Upper lobe of right lung (tissue), 1 donor: ENCODE measurements around the gene SPRING1. TPM values are rescaled to one million over a fixed set of nuclear protein-coding genes. Genes with fewer than 3 reads are reported as not detected.

Experiments
- ATAC-seq: fragments of 200-7000 bp; cut with Tn5 transposase; one replicate; pipeline ENCODE4 v1.9.1; 2020; ENCODE audit warnings: mild to moderate bottlenecking, moderate library complexity
- DNase-seq: peaks from one replicate; pipeline ENCODE4 v3.0.0-alpha.2; 2020
- H3K27ac ChIP-seq: fragments of 200-600 bp; one replicate; pipeline ENCODE4 v1.8.0; 2022
- H3K27me3 ChIP-seq: fragments of 200-600 bp; one replicate; pipeline ENCODE4 v1.8.0; 2022; ENCODE audit warnings: mild to moderate bottlenecking
- H3K36me3 ChIP-seq: fragments of 200-600 bp; one replicate; pipeline ENCODE4 v1.8.0; 2022
- H3K4me1 ChIP-seq: fragments of 200-600 bp; one replicate; pipeline ENCODE4 v1.8.0; 2022
- H3K4me3 ChIP-seq: fragments of 200-600 bp; one replicate; pipeline ENCODE4 v1.8.0; 2022; ENCODE audit warnings: mild to moderate bottlenecking
- H3K9me3 ChIP-seq: fragments of 200-600 bp; one replicate; pipeline ENCODE4 v1.8.0; 2022
- intact Hi-C: fragments of 100-400 bp; cut with DNase I; formaldehyde crosslinking; loops from one replicate; pipeline ENCODE4 v1.11.0; 2022
- total RNA-seq: library from RNA; stranded (reverse); fragmentation: NEBNext Ultra II Directional; extraction: Animal tissue kit (Norgen Biotek cat#: 25700); gene quantifications from one replicate; pipeline ENCODE4 v1.2.1, GENCODE V29; 2021
- TF ChIP-seq, protein P1 (sequence below): fragments of 200-600 bp; IDR thresholded peaks from one replicate; pipeline ENCODE4 v1.8.0; 2022; ENCODE audit warnings: antibody characterized with exemption
- donor health status: DM: no; HTN: yes; CAD: no; lungs with severe emphysema.

Gene SPRING1
- total RNA-seq, 1 donor from 2014 or later, result 126 TPM

DNA sequence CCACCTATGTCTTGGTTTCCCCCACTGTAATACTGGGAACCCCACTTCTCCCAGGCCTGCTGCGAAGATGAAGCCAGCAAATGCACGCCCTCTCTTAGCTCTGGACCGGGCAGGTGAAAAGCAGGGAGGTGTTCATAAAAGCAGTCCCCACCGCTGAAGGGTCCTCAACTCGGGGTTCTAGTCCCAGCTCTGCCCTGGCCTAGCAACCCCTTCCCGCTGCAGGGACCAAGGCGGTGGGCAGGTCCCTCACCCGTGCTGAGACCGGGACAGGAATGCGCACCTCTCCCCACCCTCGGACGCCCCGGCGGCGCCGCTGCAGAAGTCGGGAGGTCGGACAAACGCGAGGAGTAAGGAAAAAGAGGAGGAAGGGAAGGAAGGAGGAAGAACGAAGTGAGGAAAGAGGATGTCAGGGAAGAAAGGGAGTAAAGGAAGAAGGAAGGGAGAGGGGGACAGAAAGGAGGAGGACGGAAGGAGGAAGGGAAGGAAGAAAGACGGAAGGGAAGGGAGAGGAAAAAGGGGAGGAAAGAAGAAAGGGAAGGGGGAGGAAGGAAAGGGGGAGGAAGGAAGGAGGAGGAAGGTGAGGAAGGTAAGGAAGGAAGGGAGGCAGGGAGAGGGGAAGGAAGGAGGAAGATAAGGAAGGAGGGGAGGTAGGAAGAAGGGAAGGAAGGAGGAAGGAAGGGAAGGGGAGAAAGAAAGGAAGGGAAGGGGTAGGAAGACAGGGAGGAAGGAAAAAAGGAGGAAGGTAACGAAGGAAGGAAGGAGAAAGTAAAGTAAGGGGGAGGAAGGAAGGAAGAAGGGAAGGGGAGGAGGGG, 701 bp downstream of the SPRING1 start:
- intact Hi-C loops, result no loop called here
- DNase-seq, result no peak
- no peaks in the 10 kb centered on the region for H3K27me3 ChIP-seq
- peak overlapping the region; percentile 75 for H3K4me3 ChIP-seq
- H3K36me3 ChIP-seq, result peaks cover 19% of the 10 kb centered on the region
- peak; percentile 1 for ATAC-seq
- H3K9me3 ChIP-seq, result no peaks in the 10 kb centered on the region
- peaks cover 13% of the 10 kb centered on the region for H3K4me1 ChIP-seq
- TF ChIP-seq, protein P1, sequence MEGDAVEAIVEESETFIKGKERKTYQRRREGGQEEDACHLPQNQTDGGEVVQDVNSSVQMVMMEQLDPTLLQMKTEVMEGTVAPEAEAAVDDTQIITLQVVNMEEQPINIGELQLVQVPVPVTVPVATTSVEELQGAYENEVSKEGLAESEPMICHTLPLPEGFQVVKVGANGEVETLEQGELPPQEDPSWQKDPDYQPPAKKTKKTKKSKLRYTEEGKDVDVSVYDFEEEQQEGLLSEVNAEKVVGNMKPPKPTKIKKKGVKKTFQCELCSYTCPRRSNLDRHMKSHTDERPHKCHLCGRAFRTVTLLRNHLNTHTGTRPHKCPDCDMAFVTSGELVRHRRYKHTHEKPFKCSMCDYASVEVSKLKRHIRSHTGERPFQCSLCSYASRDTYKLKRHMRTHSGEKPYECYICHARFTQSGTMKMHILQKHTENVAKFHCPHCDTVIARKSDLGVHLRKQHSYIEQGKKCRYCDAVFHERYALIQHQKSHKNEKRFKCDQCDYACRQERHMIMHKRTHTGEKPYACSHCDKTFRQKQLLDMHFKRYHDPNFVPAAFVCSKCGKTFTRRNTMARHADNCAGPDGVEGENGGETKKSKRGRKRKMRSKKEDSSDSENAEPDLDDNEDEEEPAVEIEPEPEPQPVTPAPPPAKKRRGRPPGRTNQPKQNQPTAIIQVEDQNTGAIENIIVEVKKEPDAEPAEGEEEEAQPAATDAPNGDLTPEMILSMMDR, result no peak
- H3K27ac ChIP-seq, result peak overlapping the region; percentile 77

DNA sequence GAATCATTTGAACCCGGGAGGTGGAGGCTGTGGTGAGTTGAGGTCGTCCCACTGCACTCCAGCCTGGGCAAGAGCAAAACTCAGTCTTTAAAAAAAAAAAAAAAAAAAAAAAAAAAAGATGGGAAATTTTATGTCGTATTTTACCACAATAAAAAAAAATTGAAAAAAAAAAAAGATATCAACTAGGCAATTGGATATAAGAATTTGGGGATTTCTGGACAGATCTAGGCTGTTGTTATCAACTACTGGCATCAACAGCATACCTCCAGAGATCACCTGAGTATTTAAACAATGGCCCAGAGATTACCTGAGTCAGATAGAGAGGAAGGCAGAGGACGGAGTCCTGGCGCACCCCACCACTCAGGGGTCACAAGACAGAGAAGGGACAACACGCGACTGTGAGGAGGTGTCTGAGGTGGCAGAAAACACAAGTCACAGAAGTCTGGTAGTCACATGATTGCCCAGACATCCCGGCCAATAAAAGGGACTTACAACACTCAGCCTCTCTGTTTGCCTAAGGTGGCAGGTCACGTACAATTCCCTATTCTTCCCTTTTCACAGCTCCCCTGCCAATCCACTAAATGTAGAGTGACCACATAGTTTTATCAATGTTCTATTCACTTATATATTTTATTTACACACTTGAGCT, 1.8 kb downstream of the SPRING1 start:
- intact Hi-C loops, result no loop called here
- H3K27ac ChIP-seq, result peak overlapping the region; percentile 77
- H3K4me3 ChIP-seq, result peak overlapping the region; percentile 75
- H3K4me1 ChIP-seq, result peaks cover 24% of the 10 kb centered on the region
- peaks cover 19% of the 10 kb centered on the region for H3K36me3 ChIP-seq
- no peaks in the 10 kb centered on the region for H3K27me3 ChIP-seq
- no peaks in the 10 kb centered on the region for H3K9me3 ChIP-seq
- ATAC-seq, result peak; percentile 47
- TF ChIP-seq, protein P1, result no peak
- DNase-seq, result peak; percentile 76

DNA sequence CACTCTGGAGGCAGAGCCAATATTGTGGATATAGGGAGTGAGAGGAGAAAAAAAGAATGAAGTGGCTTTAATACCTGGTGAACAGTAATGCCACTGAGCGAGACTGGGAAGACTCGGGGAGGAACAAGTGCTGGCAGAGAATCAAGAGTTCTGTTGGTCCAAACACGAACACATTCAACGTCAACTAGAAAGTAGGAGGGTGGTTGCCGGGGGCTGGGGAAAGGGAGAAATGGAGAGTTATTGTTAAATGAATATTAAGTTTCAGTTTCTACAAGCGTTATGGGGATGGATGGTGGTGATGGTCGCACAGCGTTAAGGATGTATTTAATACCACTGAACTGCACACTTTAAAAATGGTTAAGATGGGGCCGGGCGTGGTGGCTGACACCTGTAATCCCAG, 2.8 kb downstream of the SPRING1 start:
- Histone ChIP-seq H3K4me1 (peaks cover 30% of the 10 kb centered on the region), H3K4me3 (no peak overlapping the region), H3K36me3 (peaks cover 24% of the 10 kb centered on the region), H3K27ac (no peak overlapping the region), H3K9me3 (no peaks in the 10 kb centered on the region), H3K27me3 (no peaks in the 10 kb centered on the region)
- TF ChIP-seq, protein P1, result no peak
- DNase-seq (no peak), ATAC-seq (no peak)
- intact Hi-C loops, result no loop called here

DNA sequence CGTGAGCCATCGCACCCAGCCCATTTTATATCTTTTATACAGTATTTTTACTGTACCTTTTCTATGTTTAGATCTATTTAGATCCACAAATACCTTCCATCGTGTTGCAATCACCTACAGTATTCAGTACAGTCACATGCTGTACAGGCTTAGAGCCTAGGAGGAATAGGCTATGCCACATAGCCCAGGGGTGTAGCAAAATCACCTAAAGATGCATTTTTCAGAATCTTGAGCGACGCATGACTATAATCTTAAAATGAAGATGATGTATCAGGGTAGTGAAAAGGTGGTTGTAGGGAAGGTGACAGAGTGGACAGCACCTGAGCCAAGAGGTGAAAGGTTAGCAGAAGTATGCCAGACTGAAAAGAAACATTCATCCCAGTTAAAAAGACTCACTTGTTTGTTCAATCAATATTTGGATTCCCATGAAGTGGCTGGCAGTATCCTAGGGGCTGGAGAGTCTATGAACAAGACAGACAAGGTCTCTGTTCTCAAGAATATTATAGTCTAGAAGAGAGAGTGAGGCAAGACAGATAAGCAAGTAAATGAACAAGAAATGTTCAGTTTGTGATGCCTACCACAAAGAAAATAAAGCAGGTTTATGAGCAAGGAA, 3.6 kb downstream of the SPRING1 start:
- Histone ChIP-seq H3K36me3 (peaks cover 24% of the 10 kb centered on the region), H3K27me3 (no peaks in the 10 kb centered on the region), H3K27ac (peak overlapping the region; percentile 24), H3K4me3 (no peak overlapping the region), H3K9me3 (no peaks in the 10 kb centered on the region), H3K4me1 (peaks cover 30% of the 10 kb centered on the region)
- DNase-seq (no peak), ATAC-seq (no peak)
- intact Hi-C loops, result no loop called here
- TF ChIP-seq, protein P1, result no peak

GRCh38 chr12:116731801-116732200, 6.1 kb downstream of the SPRING1 start:
- H3K9me3 ChIP-seq, result no peaks in the 10 kb centered on the region
- H3K36me3 ChIP-seq, result peaks cover 29% of the 10 kb centered on the region
- DNase-seq, result no peak
- H3K4me1 ChIP-seq, result peaks cover 47% of the 10 kb centered on the region
- no peak overlapping the region for H3K4me3 ChIP-seq
- intact Hi-C loops, result no loop called here
- H3K27me3 ChIP-seq, result no peaks in the 10 kb centered on the region
- no peak overlapping the region for H3K27ac ChIP-seq
- ATAC-seq, result no peak
- TF ChIP-seq, protein P1, result no peak
